ENCODE results near the gene RAB11FIP4.

DNA sequence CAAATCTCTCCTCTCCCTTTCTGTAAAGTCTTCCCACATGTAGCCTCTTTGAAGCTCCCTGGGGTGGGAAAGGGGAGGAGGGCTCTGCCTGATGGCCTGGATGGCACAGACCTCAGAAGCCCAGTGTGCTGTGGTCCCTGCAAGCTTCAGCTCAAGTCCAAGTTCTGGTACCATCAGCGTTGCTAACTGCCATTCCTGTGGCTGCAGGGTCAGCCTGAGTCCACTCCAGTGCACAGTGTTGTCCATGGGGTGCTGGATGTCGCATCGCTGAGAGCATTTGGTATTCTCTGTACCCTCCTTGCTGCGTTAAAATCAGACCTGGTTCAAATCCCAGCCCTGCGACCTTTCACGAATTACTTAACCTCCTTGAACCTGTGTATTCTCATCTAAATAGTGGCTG is 105.1 kb downstream of the RAB11FIP4 start:
- TF ChIP-seq, protein P1, sequence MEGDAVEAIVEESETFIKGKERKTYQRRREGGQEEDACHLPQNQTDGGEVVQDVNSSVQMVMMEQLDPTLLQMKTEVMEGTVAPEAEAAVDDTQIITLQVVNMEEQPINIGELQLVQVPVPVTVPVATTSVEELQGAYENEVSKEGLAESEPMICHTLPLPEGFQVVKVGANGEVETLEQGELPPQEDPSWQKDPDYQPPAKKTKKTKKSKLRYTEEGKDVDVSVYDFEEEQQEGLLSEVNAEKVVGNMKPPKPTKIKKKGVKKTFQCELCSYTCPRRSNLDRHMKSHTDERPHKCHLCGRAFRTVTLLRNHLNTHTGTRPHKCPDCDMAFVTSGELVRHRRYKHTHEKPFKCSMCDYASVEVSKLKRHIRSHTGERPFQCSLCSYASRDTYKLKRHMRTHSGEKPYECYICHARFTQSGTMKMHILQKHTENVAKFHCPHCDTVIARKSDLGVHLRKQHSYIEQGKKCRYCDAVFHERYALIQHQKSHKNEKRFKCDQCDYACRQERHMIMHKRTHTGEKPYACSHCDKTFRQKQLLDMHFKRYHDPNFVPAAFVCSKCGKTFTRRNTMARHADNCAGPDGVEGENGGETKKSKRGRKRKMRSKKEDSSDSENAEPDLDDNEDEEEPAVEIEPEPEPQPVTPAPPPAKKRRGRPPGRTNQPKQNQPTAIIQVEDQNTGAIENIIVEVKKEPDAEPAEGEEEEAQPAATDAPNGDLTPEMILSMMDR (tag by site-specific recombination; IDR thresholded peaks at IDR 0.05) = no peak
- no peak for TF ChIP-seq OVOL3 (tag by site-specific recombination; IDR thresholded peaks at IDR 0.05)
- TF ChIP-seq, protein P2, sequence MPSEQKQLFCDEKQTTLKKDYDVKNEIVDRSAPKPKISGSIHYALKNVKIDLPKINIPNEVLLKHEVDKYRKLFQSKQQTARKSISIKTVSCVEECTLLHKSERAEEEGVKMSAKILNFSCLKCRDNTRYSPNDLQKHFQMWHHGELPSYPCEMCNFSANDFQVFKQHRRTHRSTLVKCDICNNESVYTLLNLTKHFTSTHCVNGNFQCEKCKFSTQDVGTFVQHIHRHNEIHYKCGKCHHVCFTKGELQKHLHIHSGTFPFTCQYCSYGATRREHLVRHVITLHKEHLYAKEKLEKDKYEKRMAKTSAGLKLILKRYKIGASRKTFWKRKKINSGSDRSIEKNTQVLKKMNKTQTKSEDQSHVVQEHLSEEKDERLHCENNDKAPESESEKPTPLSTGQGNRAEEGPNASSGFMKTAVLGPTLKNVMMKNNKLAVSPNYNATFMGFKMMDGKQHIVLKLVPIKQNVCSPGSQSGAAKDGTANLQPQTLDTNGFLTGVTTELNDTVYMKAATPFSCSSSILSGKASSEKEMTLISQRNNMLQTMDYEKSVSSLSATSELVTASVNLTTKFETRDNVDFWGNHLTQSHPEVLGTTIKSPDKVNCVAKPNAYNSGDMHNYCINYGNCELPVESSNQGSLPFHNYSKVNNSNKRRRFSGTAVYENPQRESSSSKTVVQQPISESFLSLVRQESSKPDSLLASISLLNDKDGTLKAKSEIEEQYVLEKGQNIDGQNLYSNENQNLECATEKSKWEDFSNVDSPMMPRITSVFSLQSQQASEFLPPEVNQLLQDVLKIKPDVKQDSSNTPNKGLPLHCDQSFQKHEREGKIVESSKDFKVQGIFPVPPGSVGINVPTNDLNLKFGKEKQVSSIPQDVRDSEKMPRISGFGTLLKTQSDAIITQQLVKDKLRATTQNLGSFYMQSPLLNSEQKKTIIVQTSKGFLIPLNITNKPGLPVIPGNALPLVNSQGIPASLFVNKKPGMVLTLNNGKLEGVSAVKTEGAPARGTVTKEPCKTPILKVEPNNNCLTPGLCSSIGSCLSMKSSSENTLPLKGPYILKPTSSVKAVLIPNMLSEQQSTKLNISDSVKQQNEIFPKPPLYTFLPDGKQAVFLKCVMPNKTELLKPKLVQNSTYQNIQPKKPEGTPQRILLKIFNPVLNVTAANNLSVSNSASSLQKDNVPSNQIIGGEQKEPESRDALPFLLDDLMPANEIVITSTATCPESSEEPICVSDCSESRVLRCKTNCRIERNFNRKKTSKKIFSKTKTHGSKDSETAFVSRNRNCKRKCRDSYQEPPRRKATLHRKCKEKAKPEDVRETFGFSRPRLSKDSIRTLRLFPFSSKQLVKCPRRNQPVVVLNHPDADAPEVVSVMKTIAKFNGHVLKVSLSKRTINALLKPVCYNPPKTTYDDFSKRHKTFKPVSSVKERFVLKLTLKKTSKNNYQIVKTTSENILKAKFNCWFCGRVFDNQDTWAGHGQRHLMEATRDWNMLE (tag by site-specific recombination; conservative IDR thresholded peaks at IDR 0.05; ENCODE audit: low read depth) = no peak
- TF ChIP-seq, protein P3, sequence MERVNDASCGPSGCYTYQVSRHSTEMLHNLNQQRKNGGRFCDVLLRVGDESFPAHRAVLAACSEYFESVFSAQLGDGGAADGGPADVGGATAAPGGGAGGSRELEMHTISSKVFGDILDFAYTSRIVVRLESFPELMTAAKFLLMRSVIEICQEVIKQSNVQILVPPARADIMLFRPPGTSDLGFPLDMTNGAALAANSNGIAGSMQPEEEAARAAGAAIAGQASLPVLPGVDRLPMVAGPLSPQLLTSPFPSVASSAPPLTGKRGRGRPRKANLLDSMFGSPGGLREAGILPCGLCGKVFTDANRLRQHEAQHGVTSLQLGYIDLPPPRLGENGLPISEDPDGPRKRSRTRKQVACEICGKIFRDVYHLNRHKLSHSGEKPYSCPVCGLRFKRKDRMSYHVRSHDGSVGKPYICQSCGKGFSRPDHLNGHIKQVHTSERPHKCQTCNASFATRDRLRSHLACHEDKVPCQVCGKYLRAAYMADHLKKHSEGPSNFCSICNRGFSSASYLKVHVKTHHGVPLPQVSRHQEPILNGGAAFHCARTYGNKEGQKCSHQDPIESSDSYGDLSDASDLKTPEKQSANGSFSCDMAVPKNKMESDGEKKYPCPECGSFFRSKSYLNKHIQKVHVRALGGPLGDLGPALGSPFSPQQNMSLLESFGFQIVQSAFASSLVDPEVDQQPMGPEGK (tag by site-specific recombination; IDR thresholded peaks at IDR 0.05) = no peak
- TF ChIP-seq, protein P4, sequence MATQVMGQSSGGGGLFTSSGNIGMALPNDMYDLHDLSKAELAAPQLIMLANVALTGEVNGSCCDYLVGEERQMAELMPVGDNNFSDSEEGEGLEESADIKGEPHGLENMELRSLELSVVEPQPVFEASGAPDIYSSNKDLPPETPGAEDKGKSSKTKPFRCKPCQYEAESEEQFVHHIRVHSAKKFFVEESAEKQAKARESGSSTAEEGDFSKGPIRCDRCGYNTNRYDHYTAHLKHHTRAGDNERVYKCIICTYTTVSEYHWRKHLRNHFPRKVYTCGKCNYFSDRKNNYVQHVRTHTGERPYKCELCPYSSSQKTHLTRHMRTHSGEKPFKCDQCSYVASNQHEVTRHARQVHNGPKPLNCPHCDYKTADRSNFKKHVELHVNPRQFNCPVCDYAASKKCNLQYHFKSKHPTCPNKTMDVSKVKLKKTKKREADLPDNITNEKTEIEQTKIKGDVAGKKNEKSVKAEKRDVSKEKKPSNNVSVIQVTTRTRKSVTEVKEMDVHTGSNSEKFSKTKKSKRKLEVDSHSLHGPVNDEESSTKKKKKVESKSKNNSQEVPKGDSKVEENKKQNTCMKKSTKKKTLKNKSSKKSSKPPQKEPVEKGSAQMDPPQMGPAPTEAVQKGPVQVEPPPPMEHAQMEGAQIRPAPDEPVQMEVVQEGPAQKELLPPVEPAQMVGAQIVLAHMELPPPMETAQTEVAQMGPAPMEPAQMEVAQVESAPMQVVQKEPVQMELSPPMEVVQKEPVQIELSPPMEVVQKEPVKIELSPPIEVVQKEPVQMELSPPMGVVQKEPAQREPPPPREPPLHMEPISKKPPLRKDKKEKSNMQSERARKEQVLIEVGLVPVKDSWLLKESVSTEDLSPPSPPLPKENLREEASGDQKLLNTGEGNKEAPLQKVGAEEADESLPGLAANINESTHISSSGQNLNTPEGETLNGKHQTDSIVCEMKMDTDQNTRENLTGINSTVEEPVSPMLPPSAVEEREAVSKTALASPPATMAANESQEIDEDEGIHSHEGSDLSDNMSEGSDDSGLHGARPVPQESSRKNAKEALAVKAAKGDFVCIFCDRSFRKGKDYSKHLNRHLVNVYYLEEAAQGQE (tag by site-specific recombination; IDR thresholded peaks at IDR 0.05) = no peak
- no peak for TF ChIP-seq RBAK (tag by site-specific recombination; IDR thresholded peaks at IDR 0.05)
- no peak for TF ChIP-seq ZFP37 (tag by site-specific recombination; IDR thresholded peaks at IDR 0.05)
- TF ChIP-seq, protein P5, sequence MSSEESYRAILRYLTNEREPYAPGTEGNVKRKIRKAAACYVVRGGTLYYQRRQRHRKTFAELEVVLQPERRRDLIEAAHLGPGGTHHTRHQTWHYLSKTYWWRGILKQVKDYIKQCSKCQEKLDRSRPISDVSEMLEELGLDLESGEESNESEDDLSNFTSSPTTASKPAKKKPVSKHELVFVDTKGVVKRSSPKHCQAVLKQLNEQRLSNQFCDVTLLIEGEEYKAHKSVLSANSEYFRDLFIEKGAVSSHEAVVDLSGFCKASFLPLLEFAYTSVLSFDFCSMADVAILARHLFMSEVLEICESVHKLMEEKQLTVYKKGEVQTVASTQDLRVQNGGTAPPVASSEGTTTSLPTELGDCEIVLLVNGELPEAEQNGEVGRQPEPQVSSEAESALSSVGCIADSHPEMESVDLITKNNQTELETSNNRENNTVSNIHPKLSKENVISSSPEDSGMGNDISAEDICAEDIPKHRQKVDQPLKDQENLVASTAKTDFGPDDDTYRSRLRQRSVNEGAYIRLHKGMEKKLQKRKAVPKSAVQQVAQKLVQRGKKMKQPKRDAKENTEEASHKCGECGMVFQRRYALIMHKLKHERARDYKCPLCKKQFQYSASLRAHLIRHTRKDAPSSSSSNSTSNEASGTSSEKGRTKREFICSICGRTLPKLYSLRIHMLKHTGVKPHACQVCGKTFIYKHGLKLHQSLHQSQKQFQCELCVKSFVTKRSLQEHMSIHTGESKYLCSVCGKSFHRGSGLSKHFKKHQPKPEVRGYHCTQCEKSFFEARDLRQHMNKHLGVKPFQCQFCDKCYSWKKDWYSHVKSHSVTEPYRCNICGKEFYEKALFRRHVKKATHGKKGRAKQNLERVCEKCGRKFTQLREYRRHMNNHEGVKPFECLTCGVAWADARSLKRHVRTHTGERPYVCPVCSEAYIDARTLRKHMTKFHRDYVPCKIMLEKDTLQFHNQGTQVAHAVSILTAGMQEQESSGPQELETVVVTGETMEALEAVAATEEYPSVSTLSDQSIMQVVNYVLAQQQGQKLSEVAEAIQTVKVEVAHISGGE (tag by site-specific recombination; conservative IDR thresholded peaks at IDR 0.05; ENCODE audit: low read depth) = no peak
- TF ChIP-seq ZNF670 (tag by site-specific recombination; IDR thresholded peaks at IDR 0.05; ENCODE audit: low read depth) = no peak
- no peak for TF ChIP-seq SETDB1 (IDR thresholded peaks at IDR 0.05; ENCODE audit: insufficient read length, low read length)
- TF ChIP-seq YY1 (tag by site-specific recombination; IDR thresholded peaks at IDR 0.05) = no peak
- TF ChIP-seq, protein P6, sequence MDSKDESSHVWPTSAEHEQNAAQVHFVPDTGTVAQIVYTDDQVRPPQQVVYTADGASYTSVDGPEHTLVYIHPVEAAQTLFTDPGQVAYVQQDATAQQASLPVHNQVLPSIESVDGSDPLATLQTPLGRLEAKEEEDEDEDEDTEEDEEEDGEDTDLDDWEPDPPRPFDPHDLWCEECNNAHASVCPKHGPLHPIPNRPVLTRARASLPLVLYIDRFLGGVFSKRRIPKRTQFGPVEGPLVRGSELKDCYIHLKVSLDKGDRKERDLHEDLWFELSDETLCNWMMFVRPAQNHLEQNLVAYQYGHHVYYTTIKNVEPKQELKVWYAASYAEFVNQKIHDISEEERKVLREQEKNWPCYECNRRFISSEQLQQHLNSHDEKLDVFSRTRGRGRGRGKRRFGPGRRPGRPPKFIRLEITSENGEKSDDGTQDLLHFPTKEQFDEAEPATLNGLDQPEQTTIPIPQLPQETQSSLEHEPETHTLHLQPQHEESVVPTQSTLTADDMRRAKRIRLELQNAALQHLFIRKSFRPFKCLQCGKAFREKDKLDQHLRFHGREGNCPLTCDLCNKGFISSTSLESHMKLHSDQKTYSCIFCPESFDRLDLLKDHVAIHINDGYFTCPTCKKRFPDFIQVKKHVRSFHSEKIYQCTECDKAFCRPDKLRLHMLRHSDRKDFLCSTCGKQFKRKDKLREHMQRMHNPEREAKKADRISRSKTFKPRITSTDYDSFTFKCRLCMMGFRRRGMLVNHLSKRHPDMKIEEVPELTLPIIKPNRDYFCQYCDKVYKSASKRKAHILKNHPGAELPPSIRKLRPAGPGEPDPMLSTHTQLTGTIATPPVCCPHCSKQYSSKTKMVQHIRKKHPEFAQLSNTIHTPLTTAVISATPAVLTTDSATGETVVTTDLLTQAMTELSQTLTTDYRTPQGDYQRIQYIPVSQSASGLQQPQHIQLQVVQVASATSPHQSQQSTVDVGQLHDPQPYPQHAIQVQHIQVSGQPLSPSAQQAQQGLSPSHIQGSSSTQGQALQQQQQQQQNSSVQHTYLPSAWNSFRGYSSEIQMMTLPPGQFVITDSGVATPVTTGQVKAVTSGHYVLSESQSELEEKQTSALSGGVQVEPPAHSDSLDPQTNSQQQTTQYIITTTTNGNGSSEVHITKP (tag by site-specific recombination; IDR thresholded peaks at IDR 0.05) = no peak
- TF ChIP-seq KLF16 (tag by site-specific recombination; IDR thresholded peaks at IDR 0.05) = no peak
- TF ChIP-seq, protein P7, sequence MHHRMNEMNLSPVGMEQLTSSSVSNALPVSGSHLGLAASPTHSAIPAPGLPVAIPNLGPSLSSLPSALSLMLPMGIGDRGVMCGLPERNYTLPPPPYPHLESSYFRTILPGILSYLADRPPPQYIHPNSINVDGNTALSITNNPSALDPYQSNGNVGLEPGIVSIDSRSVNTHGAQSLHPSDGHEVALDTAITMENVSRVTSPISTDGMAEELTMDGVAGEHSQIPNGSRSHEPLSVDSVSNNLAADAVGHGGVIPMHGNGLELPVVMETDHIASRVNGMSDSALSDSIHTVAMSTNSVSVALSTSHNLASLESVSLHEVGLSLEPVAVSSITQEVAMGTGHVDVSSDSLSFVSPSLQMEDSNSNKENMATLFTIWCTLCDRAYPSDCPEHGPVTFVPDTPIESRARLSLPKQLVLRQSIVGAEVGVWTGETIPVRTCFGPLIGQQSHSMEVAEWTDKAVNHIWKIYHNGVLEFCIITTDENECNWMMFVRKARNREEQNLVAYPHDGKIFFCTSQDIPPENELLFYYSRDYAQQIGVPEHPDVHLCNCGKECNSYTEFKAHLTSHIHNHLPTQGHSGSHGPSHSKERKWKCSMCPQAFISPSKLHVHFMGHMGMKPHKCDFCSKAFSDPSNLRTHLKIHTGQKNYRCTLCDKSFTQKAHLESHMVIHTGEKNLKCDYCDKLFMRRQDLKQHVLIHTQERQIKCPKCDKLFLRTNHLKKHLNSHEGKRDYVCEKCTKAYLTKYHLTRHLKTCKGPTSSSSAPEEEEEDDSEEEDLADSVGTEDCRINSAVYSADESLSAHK (tag by site-specific recombination; IDR thresholded peaks at IDR 0.05) = no peak

Data from HEK293 (cell line).